Anterior cingulate cortex (tissue), 58 donors: ENCODE measurements around the gene GIGYF2.
"Not testable (repeated sequence)": the region's sequence is repeated elsewhere in the genome, so short reads cannot be mapped to it uniquely, and the experiment has no call there.

ENCODE experiments used
- DNase-seq, 58 donors: peaks; one replicate each; lab custom pipeline; 2025; lab: John Stamatoyannopoulos, UW

Gene GIGYF2

GRCh38 chr2:232697059-232697806 is at the start of gene GIGYF2:
GIGYF2 (plus strand) TSS chr2:232697331; CDS start chr2:232735198, 37,867 bp downstream.
- peak; percentile 82 to 99 (median 96) for DNase-seq

GRCh38 chr2:232649033-232649432 is 48.1 kb upstream of the GIGYF2 start:
- DNase-seq, result no peak

- DNase-seq, result peak in 1 of 58 donors; percentile 40
Measured at GRCh38 chr2:232652505-232652851, 44.7 kb upstream of the GIGYF2 start.

DNA sequence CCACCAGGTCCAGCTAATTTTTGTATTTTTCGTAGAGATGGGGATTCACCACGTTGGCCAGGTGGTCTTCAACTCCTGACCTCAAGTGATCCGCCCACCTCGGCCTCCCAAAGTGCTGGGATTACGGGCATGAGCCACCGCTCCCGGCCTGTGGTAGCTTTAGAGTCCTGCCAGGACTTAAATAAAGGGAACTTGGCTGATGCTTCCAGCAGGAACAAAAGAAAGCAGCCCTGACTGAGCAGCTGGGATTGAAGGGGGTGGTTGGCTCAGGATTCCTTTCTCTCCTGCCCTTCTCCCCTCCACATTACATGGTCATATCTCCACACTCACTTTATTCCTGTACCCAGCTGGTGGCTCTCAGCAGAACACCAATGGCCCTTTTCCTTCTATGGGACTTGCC is 43.7 kb upstream of the GIGYF2 start:
- DNase-seq, result peak in 17 of 58 donors; percentile 8 to 55 (median 29)

GRCh38 chr2:232655392-232655791 is 41.7 kb upstream of the GIGYF2 start:
- peak in 17 of 58 donors; percentile 11 to 73 (median 31) for DNase-seq

DNA sequence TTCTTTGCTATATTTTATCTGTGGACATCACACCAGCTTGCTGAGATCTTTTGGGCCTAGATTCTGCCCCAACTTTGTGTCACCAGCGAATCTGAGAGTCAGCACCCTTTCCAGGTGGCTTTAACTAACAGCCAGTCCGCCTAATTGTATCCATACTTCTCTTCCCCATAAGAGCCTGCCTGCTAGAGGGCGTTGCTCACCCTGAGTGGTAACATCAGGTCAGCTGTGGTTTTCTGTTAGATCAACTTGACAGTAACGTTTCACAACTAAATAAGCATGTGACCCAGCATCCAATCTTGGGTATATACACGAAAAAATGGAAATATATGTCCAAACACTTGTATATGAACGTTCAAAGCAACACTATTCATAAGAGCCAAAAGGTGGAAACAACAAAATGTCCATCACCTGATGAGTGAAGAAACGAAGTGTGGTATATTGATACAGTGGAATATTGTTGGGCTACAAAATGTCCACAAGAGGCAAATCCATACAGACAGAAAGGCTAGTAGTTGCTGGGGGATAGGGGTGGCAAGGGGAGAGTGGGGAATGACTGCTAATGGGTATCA is 38.8 kb upstream of the GIGYF2 start:
- no peak for DNase-seq

DNA sequence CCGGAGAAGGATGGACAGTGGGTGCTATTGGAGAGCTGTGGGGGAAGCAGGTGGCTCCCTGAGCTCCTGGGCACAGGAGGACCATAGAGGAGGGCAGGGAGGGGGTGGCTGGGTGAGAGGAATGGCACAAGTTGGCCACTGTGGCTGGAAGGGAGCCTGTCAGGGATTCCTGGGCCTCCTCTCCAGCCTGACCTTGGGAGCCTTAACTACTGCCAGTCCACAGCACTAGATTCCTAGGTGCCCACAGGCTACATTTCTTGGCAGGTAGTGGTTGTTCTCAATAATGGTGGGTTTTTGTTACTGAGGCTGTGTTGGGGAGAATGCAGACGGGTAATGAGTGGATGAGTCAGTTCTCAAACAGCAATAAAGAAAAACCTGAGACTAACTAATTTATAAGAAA is 37.8 kb upstream of the GIGYF2 start:
- DNase-seq, result no peak

- DNase-seq, result no peak
Measured at GRCh38 chr2:232662486-232663260, 34.5 kb upstream of the GIGYF2 start.

GRCh38 chr2:232666051-232666805 is 30.9 kb upstream of the GIGYF2 start:
- DNase-seq, result peak in 4 of 58 donors; percentile 6 to 50 (median 30)

DNA sequence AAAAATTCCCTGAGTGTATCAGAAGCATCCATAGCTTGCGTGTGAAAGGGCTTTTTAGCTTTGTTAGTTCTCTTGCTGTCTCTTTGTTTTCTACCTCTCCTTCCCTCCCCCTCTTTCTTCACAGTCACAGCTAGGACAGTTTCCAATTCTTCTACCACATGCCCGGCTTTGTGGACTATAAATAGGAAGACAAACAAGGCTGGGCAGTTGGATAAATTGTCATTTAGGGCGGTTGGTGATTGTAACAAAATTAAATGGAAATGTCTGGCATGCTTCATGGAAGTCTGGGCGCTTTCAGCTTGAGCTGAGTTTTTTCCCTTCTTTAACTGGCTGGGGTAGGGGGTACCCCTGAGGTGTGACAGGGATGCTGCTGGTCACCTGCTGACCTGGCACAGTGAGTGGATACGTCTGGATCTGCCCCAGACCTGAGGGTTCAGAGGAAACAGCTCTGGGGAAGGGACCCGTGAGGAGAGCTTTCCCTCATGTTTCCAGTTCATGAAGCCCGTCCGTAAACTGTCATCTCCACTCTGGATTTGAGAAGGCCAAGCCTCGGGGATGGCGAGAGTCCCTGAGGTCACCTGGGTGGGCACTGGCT is 29.0 kb upstream of the GIGYF2 start:
- peak in 37 of 58 donors; percentile 11 to 84 (median 45) for DNase-seq

DNA sequence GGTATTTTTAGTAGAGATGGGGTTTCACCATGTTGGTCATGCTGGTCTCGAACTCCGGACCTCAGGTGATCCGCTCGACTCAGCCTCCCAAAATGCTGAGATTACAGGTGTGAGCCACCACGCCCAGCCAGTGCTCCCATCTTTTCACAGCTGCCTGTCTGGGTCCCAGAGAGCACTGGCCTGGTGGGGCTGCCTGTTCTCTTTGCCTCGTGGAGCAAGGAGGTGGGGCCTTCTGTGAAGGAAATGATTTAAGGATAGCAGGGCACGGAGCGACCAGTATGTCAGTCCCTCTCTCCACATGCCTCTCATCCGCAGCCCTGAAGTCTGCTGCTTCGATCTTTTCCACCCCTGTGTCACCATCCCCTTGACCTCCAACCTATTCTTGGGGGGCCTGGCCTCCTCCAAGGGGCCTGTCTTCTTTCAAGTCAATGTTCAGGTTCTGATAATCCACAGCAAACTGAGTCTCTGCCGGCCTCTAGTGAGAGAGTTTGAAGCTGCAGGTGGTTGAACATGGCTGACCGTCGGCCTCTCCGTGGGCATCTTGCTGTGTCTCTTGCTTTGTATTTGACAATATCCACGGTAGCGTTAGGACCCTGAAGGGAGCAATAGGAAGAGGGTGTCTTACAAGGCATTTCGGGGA is 28.2 kb upstream of the GIGYF2 start:
- DNase-seq, result peak in 32 of 58 donors; percentile 4 to 64 (median 19)

GRCh38 chr2:232672588-232672987 is 24.5 kb upstream of the GIGYF2 start:
- DNase-seq, result no peak

DNA sequence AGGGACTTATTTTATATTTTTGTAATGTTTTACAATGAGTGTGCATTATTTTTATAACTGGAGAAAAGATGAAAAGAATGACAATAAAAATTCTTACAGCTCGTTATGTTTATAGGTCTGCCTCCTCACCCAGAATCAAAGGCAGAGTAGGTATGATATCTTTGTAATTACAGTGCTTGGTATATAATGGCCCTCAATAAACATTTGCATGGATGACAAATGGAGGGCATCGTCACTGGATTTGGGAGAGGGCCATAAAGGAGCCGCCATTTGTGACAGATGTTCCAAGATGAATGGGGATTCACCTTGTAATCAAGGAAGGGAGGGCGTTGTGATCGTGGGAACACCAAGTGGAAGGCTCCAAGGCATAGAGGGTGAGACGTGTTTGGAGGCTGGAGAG is 22.6 kb upstream of the GIGYF2 start:
- no peak for DNase-seq

GRCh38 chr2:232675381-232675780 is 21.8 kb upstream of the GIGYF2 start:
- DNase-seq, result no peak

DNA sequence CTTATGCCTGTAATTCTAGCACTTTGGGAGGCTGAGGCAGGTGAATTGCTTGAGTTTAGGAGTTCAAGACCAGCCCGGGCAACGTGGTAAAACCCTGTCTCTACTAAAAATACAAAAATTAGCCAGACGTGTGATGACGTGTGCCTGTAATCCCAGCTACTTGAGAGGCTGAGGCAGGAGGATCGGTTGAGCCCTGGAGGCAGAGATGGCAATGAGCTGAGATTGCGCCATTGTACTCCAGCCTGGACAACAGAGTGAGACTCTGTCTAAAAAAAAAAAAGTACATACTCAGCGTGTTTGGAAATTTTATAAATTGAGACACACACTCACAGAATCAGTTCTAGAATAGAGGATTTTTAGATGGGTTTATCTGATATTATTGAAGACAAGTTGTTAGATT is 17.1 kb upstream of the GIGYF2 start:
- no peak for DNase-seq

DNA sequence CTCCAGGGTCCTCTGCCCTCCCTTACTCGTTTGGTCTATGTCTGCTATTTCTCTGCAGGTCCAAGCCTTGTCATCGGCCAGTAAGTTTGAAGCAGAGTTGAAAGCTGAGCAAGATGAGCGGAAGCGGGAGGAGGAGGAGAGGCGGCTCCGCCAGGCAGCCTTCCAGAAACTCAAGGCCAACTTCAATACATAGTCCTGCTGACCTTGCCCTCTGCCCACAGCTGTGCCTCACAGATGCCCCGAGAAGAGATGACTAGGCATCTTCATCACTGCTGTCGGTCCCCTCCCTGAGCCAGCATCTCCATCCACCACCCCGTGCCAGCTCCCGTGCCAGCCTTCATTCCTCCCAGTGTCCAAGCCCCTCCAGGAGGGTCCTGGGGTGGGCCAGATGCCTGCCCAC is 15.6 kb upstream of the GIGYF2 start:
- DNase-seq, result peak in 1 of 58 donors; percentile 7

DNA sequence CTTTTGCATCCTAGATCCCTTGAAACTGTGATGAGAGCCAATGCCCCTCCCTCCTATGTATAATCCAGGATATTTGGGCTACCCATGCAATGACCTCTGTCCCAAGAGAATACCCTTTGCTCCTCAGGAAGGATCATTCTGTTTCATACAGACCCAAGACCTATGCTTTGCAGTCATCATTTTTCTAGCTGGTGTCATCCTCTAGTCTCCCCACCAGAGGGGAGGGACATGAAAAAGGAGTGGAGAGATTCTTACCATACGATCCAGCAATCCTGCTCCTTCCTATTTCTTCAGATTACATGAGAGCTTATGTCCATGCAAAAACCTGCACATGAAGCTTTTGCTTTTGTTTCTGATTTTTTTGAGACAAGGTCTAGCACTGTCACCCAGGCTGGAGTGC is 13.8 kb upstream of the GIGYF2 start:
- no peak for DNase-seq

GRCh38 chr2:232685391-232685790 is 11.7 kb upstream of the GIGYF2 start:
- DNase-seq, result not testable (repeated sequence)

DNA sequence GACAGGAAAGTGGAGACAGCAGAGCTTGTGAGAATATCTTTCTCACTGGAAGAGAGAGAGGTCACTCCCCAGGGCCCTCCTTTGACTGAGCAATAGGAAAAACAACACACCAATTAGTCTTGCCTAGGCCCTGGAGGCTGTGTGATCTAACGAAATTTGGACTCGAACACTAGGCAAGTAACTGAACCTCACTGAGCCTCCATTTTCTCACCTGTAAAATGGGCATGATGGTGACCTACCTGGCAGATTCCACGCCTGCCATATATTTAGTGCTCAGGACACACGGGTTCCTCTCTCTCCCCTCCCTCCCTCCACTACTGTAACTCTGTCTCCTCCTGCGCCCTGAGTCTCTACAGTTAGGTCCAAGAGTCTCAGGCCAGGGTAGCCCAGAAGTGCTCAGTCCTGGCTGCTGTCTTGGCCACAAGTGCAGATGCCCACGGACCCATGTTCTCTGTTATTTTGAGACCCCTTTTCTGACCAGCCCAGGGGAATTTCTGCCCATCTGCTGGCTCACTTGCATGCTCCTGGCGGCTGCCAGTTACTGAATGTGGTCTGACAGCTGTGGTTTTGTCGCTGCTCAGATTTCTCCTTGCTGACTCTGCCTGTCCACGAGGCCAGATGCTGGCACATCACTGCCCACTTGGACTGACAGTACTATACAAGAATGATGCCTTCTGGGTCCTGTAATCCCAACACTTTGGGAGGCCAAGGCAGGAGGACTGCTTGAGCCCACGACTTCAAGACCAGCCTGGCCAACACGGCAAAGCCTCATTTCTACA is 9.6 kb upstream of the GIGYF2 start:
- DNase-seq, result no peak
